PFSK-1 (cell line): ENCODE measurements around the gene NFIB.

Experiments
- FOXP2 ChIP-seq: optimal IDR thresholded peaks from 2 replicates; pipeline ENCODE3; 2011; ENCODE audit warnings: borderline replicate concordance, control low read depth, inconsistent platforms; ENCODE audit not compliant: insufficient read depth; ENCODE audit errors: extremely low read length, extremely low read depth
- POLR2AphosphoS5 ChIP-seq: IDR thresholded peaks from 2 replicates; pipeline ENCODE4 v1.6.1; 2012; ENCODE audit warnings: low read depth, mild to moderate bottlenecking, control low read depth, low read length, moderate library complexity
- REST ChIP-seq, 2 experiments: IDR thresholded peaks; 2 replicates each; pipeline versions ENCODE4 v1.6.1 to v1.8.0; 2011 to 2012; ENCODE audit warnings: low read depth in 2 of 2, low read length in 2 of 2, control low read depth in 1 of 2, inconsistent platforms in 1 of 2, mild to moderate bottlenecking in 1 of 2, moderate library complexity in 1 of 2; ENCODE audit not compliant: insufficient read depth in 1 of 2
- SIN3A ChIP-seq: IDR thresholded peaks from 2 replicates; pipeline ENCODE4 v1.6.1; 2012; ENCODE audit warnings: mild to moderate bottlenecking, low read length, moderate library complexity, borderline replicate concordance; ENCODE audit not compliant: insufficient read depth
- TAF1 ChIP-seq: IDR thresholded peaks from 2 replicates; pipeline ENCODE4 v1.6.1; 2012; ENCODE audit warnings: low read length, control low read depth, borderline replicate concordance; ENCODE audit not compliant: insufficient read depth

- TF ChIP-seq SIN3A (no peak), REST (IDR thresholded peaks at IDR 0.05; ENCODE audit: insufficient read depth in 1 of 2, low read depth in 2 of 2, low read length in 2 of 2) (no peak), POLR2AphosphoS5 (no peak), FOXP2 (no peak), TAF1 (no peak)
Observed at GRCh38 chr9:14310311-14310710, 3.6 kb downstream of the NFIB start.
